PC-9 (cell line): ENCODE results near the gene MAP4.

Source experiments
- EZH2 ChIP-seq: fragments of 200-600 bp; sonication (generic); IDR thresholded peaks from 2 replicates; pipeline ENCODE4 v1.8.0; 2017; ENCODE audit warnings: antibody characterized with exemption, low read depth
- TF ChIP-seq, protein P1 (sequence below): fragments of 200-600 bp; sonication (generic); conservative IDR thresholded peaks from 2 replicates; pipeline ENCODE4 v1.6.1; 2017; ENCODE audit warnings: mixed run types, antibody characterized with exemption, mild to moderate bottlenecking, moderate library complexity

DNA sequence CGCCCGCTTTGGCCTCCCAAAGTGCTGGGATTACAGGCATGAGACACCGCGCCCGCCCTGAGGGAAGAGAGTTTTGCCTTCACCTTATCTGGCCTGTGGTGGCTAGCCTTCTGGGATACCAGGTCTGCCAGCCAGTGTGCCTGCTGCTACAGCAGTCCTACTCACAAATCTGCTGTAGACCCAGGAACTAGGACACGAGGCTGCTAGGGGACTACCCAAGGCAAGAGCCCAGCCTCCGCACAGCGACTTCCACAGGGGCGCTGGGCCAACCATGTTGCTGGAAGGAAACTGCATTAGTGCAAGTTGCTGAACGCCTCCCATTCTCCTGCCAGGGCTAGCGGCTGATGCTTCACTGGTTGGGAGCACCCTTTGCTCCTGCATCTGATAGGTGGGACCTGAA is 159.5 kb downstream of the MAP4 start:
- TF ChIP-seq, protein P1, sequence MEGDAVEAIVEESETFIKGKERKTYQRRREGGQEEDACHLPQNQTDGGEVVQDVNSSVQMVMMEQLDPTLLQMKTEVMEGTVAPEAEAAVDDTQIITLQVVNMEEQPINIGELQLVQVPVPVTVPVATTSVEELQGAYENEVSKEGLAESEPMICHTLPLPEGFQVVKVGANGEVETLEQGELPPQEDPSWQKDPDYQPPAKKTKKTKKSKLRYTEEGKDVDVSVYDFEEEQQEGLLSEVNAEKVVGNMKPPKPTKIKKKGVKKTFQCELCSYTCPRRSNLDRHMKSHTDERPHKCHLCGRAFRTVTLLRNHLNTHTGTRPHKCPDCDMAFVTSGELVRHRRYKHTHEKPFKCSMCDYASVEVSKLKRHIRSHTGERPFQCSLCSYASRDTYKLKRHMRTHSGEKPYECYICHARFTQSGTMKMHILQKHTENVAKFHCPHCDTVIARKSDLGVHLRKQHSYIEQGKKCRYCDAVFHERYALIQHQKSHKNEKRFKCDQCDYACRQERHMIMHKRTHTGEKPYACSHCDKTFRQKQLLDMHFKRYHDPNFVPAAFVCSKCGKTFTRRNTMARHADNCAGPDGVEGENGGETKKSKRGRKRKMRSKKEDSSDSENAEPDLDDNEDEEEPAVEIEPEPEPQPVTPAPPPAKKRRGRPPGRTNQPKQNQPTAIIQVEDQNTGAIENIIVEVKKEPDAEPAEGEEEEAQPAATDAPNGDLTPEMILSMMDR, result no peak
- no peak for TF ChIP-seq EZH2
